Naive thymus-derived CD4-positive, alpha-beta T cell (primary cell): ENCODE results near the gene DNAH8. TPM values are rescaled to one million over a fixed set of nuclear protein-coding genes. Genes with fewer than 3 reads are reported as not detected.
A peak's percentile ranks its signal among the peaks of the same experiment; 100 is the strongest.

Experiments
- ATAC-seq: fragments of 150-1000 bp; cut with Tn5 transposase; 2 replicates; pipeline ENCODE4 v1.10.0; 2021; ENCODE audit warnings: mild to moderate bottlenecking, moderate library complexity
- CTCF ChIA-PET: fragments of 350-600 bp; sonication (Branson Sonifier 250); formaldehyde crosslinking; loops from one replicate; lab custom pipeline; 2021; ENCODE audit warnings: antibody characterized with exemption; lab: Charles Lee
- POLR2A ChIA-PET: fragments of 350-600 bp; sonication (Branson Sonifier 250); formaldehyde crosslinking; loops from one replicate; lab custom pipeline; 2021; ENCODE audit warnings: antibody characterized with exemption, inconsistent platforms; lab: Charles Lee
- DNase-seq, 9 donors: peaks; one replicate each; pipeline versions ENCODE4 v3.0.0 to v3.0.0-alpha.2; 2020 to 2022; ENCODE audit warnings: mixed read lengths in 1 of 9
- H3K27ac ChIP-seq: one replicate; pipeline ENCODE4 v1.7.0; 2013; ENCODE audit warnings: mild to moderate bottlenecking, low read depth, low read length, moderate library complexity
- H3K27me3 ChIP-seq, 2 donors: one replicate each; pipeline ENCODE4 v1.7.0; 2013; ENCODE audit warnings: low read length in 2 of 2, mild to moderate bottlenecking in 2 of 2, moderate library complexity in 2 of 2; ENCODE audit not compliant: control insufficient read depth in 2 of 2, insufficient read depth in 2 of 2
- H3K36me3 ChIP-seq, 3 experiments: 1 replicate in 2 of 3; 2 replicates in 1 of 3; pipeline ENCODE4 v1.7.0; 2013; ENCODE audit warnings: low read length in 3 of 3, mild to moderate bottlenecking in 3 of 3, moderate library complexity in 1 of 3; ENCODE audit not compliant: insufficient read depth in 3 of 3, control insufficient read depth in 2 of 3
- H3K4me1 ChIP-seq, 2 donors: one replicate each; pipeline ENCODE4 v1.7.0; 2013; ENCODE audit warnings: low read length in 2 of 2, mild to moderate bottlenecking in 2 of 2, moderate library complexity in 1 of 2; ENCODE audit not compliant: control insufficient read depth in 2 of 2, insufficient read depth in 2 of 2
- H3K4me3 ChIP-seq: 2 replicates; pipeline ENCODE4 v1.7.0; 2013; ENCODE audit warnings: mild to moderate bottlenecking, low read length
- H3K9me3 ChIP-seq, 3 experiments: 1 replicate in 2 of 3; 2 replicates in 1 of 3; pipeline ENCODE4 v1.7.0; 2013; ENCODE audit warnings: low read length in 3 of 3; ENCODE audit not compliant: control insufficient read depth in 2 of 3
- H3K27ac Mint-ChIP-seq, 9 donors: one replicate each; pipeline ENCODE4 v1.8.0; 2020 to 2022; ENCODE audit warnings: mixed read lengths in 9 of 9, mild to moderate bottlenecking in 8 of 9, moderate library complexity in 5 of 9, inconsistent platforms in 2 of 9
- H3K27me3 Mint-ChIP-seq, 5 donors: one replicate each; pipeline ENCODE4 v1.8.0; 2021 to 2022; ENCODE audit warnings: mixed read lengths in 5 of 5, mild to moderate bottlenecking in 1 of 5
- H3K36me3 Mint-ChIP-seq, 5 donors: one replicate each; pipeline ENCODE4 v1.8.0; 2020 to 2022; ENCODE audit warnings: mixed read lengths in 5 of 5, mild to moderate bottlenecking in 3 of 5, inconsistent platforms in 1 of 5
- H3K4me1 Mint-ChIP-seq, 7 donors: one replicate each; pipeline ENCODE4 v1.8.0; 2020 to 2022; ENCODE audit warnings: mixed read lengths in 7 of 7, mild to moderate bottlenecking in 3 of 7, inconsistent platforms in 1 of 7
- H3K4me3 Mint-ChIP-seq, 10 donors: one replicate each; pipeline ENCODE4 v1.8.0; 2020 to 2022; ENCODE audit warnings: mild to moderate bottlenecking in 10 of 10, mixed read lengths in 10 of 10, moderate library complexity in 6 of 10, inconsistent platforms in 2 of 10
- H3K9me3 Mint-ChIP-seq, 11 donors: one replicate each; pipeline ENCODE4 v1.8.0; 2020 to 2022; ENCODE audit warnings: mixed read lengths in 11 of 11, mild to moderate bottlenecking in 4 of 11, inconsistent platforms in 1 of 11, moderate library complexity in 1 of 11
- intact Hi-C, 2 donors: fragments of 100-400 bp; cut with micrococcal nuclease; formaldehyde crosslinking; loops; one replicate each; pipeline ENCODE4 v1.15.1; 2023
- polyA plus RNA-seq, 2 donors: library from polyadenylated mRNA; unstranded; fragments of 300-500 nt; fragmentation: Illumina TruSeq; gene quantifications; one replicate each; pipeline ENCODE4 v1.2.3, GENCODE V29; 2021
- total RNA-seq, 6 experiments: library from RNA in 5 of 6; stranded (reverse) in 5 of 6; gene quantifications; 1 replicate in 5 of 6; 2 replicates in 1 of 6; pipeline ENCODE4 v1.2.3 and lab custom pipeline; 2021 to 2026

Gene DNAH8
- total and polyA plus RNA-seq, 7 experiments from 2014 or later, result 0.02 to 0.15 (median 0.05) TPM; not detected in 2

GRCh38 chr6:39073471-39074355, 358.6 kb downstream of the DNAH8 start:
- peaks cover 0 to 3% (median 0%) of the 10 kb centered on the region in 7 donors for H3K4me1 Mint-ChIP-seq

GRCh38 chr6:39074486-39074885, 359.4 kb downstream of the DNAH8 start:
- DNase-seq, result no peak
- peaks cover 0 to 3% (median 0%) of the 10 kb centered on the region in 7 donors for H3K4me1 Mint-ChIP-seq
- Histone ChIP-seq H3K9me3 (no peaks in the 10 kb centered on the region), H3K4me1 (no peaks in the 10 kb centered on the region), H3K27me3 (no peaks in the 10 kb centered on the region), H3K27ac (no peak overlapping the region), H3K36me3 (no peaks in the 10 kb centered on the region), H3K4me3 (no peak overlapping the region)
- ChIA-PET POLR2A (no interaction called here), CTCF (interaction anchor here (0.6 kb wide), 1 partner anchor 97 kb away, joined by 3 read pairs; no protein-coding TSS in a partner anchor)
- no peak overlapping the region for H3K4me3 Mint-ChIP-seq
- no peaks in the 10 kb centered on the region for H3K9me3 Mint-ChIP-seq
- peaks cover 0 to 13% (median 5%) of the 10 kb centered on the region in 5 donors for H3K27me3 Mint-ChIP-seq
- intact Hi-C loops, result no loop called here
- no peak for ATAC-seq
- H3K36me3 Mint-ChIP-seq, result no peaks in the 10 kb centered on the region
- H3K27ac Mint-ChIP-seq, result no peak overlapping the region

More at GRCh38 chr6:39073471-39074355, 358.6 kb downstream of the DNAH8 start:
- no peak overlapping the region for H3K27ac ChIP-seq
- no peaks in the 10 kb centered on the region for H3K4me1 ChIP-seq
- H3K36me3 Mint-ChIP-seq, result no peaks in the 10 kb centered on the region
- no peak overlapping the region for H3K27ac Mint-ChIP-seq
- H3K9me3 Mint-ChIP-seq, result no peaks in the 10 kb centered on the region
- ChIA-PET POLR2A (no interaction called here), CTCF (interaction anchor here (0.6 kb wide), 1 partner anchor 27 kb away, joined by 3 read pairs; no protein-coding TSS in a partner anchor)
- ATAC-seq (peak; percentile 24), DNase-seq (no peak)
- no peaks in the 10 kb centered on the region for H3K27me3 ChIP-seq
- H3K9me3 ChIP-seq, result no peaks in the 10 kb centered on the region
- peaks cover 0 to 18% (median 5%) of the 10 kb centered on the region in 5 donors for H3K27me3 Mint-ChIP-seq
- H3K4me3 Mint-ChIP-seq, result no peak overlapping the region
- no peak overlapping the region for H3K4me3 ChIP-seq
- intact Hi-C loops, result no loop called here
- H3K36me3 ChIP-seq, result no peaks in the 10 kb centered on the region

- intact Hi-C loops, result no loop called here
- DNase-seq (no peak), ATAC-seq (no peak)
- no peaks in the 10 kb centered on the region for H3K9me3 Mint-ChIP-seq
- H3K27me3 Mint-ChIP-seq, result peaks cover 0 to 12% (median 5%) of the 10 kb centered on the region in 5 donors
- peaks cover 0 to 3% (median 0%) of the 10 kb centered on the region in 7 donors for H3K4me1 Mint-ChIP-seq
- H3K27ac ChIP-seq, result no peak overlapping the region
- CTCF ChIA-PET, result interaction anchor here (0.6 kb wide), 1 partner anchor 96 kb away, joined by 3 read pairs; no protein-coding TSS in a partner anchor
- H3K27ac Mint-ChIP-seq, result no peak overlapping the region
- H3K36me3 ChIP-seq, result no peaks in the 10 kb centered on the region
- no peaks in the 10 kb centered on the region for H3K36me3 Mint-ChIP-seq
- no peaks in the 10 kb centered on the region for H3K27me3 ChIP-seq
- H3K4me3 ChIP-seq, result no peak overlapping the region
- H3K9me3 ChIP-seq, result no peaks in the 10 kb centered on the region
- POLR2A ChIA-PET, result no interaction called here
- no peaks in the 10 kb centered on the region for H3K4me1 ChIP-seq
- H3K4me3 Mint-ChIP-seq, result no peak overlapping the region
Measured at GRCh38 chr6:39075010-39075686, 360.0 kb downstream of the DNAH8 start.

- Mint-ChIP-seq H3K27me3 (peaks cover 0 to 10% (median 5%) of the 10 kb centered on the region in 5 donors), H3K4me3 (no peak overlapping the region), H3K27ac (no peak overlapping the region), H3K9me3 (no peaks in the 10 kb centered on the region), H3K4me1 (peaks cover 0 to 3% (median 0%) of the 10 kb centered on the region in 7 donors), H3K36me3 (no peaks in the 10 kb centered on the region)
- Histone ChIP-seq H3K27me3 (no peaks in the 10 kb centered on the region), H3K4me3 (no peak overlapping the region), H3K27ac (no peak overlapping the region), H3K36me3 (no peaks in the 10 kb centered on the region), H3K9me3 (no peaks in the 10 kb centered on the region), H3K4me1 (no peaks in the 10 kb centered on the region)
- ChIA-PET POLR2A (no interaction called here), CTCF (no interaction called here)
- intact Hi-C loops, result no loop called here
- ATAC-seq (no peak), DNase-seq (no peak)
Measured at GRCh38 chr6:39075807-39076622, 360.9 kb downstream of the DNAH8 start.

- H3K27ac ChIP-seq, result no peak overlapping the region
- no peak overlapping the region for H3K27ac Mint-ChIP-seq
- H3K36me3 Mint-ChIP-seq, result no peaks in the 10 kb centered on the region
- POLR2A ChIA-PET, result no interaction called here
- peaks cover 0 to 5% (median 0%) of the 10 kb centered on the region in 5 donors for H3K27me3 Mint-ChIP-seq
- no peaks in the 10 kb centered on the region for H3K9me3 ChIP-seq
- H3K9me3 Mint-ChIP-seq, result no peaks in the 10 kb centered on the region
- CTCF ChIA-PET, result interaction anchor here (0.6 kb wide), 1 partner anchor 21 kb away, joined by 4 read pairs; no protein-coding TSS in a partner anchor
- peaks cover 0 to 3% (median 0%) of the 10 kb centered on the region in 7 donors for H3K4me1 Mint-ChIP-seq
- no peak overlapping the region for H3K4me3 ChIP-seq
- H3K36me3 ChIP-seq, result no peaks in the 10 kb centered on the region
- DNase-seq (no peak), ATAC-seq (no peak)
- H3K4me1 ChIP-seq, result no peaks in the 10 kb centered on the region
- H3K27me3 ChIP-seq, result no peaks in the 10 kb centered on the region
- no peak overlapping the region for H3K4me3 Mint-ChIP-seq
- intact Hi-C loops, result no loop called here
Measured at GRCh38 chr6:39076623-39077535, 361.8 kb downstream of the DNAH8 start.
